ENCODE results near the gene NOL4L.

The NOL4L gene

GRCh38 chr20:32541323-32542258 lies 43.5 kb downstream of the NOL4L start:
- peak in 34 of 58 donors; percentile 20 to 71 (median 46) for DNase-seq

DNA sequence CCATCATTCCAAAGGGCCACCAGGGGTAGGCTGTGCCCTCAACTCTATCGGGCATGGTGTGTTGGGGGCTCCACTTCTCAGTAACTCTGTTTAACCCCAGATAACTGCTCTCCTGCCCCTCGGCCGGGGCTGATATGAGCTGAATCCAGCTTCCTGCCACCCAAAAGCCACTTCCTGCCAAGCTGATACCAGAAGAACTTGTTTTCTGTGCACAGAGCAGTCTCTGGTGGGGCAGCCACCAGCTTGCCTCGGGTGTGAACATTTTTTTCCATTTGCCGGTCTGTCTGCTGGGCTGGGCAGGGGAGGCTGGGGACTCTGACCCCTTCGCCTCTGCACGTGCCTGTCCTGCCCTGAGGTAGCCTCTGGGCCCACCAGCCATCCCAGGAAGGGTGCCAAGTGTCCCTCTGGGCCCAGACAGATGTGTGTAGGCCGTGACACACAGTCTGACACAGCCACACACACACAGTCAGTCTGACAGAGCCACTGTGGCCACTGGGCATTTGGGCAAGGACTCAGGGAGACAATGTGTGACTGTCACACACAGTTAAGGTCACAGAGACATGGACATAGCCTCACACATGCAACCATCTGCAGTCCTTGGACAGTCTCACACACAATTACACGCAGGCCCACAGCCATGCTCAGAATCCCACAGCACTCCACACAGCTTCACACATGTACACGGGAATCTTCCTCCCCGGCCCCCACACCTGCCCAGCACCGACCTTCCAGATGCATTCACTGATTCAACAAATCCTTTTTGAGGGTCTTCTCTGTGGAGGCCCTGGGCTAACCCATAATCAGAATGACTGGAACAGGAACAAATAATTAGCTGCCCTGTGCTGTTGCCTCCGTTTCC lies 45.1 kb downstream of the NOL4L start:
- no peak for DNase-seq

- DNase-seq: peak in 2 of 58 donors; percentile 36 to 40
Measured at GRCh38 chr20:32539026-32539816, 45.9 kb downstream of the NOL4L start.

DNA sequence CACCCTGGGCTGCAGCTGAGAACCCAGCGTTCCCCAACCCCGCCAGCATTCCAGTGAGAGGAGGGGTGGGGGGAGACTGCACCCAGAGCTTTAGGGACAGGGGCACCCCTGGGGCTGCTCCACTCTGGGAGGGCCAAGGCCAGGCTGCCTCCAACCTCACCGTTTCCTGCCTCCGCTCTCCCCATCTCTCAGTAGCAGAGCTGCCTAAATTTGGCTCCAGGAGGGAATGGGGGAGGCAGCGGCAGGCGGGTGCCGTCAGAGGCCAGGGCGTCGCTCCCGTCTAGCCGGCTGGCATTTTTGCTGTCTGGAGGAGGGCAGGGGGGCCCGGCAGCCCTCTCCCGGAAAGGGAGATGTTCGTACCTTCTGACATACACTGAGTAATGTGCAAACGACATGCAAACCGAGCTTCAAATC lies 46.6 kb downstream of the NOL4L start:
- DNase-seq: peak in 12 of 58 donors; percentile 11 to 57 (median 27)

DNA sequence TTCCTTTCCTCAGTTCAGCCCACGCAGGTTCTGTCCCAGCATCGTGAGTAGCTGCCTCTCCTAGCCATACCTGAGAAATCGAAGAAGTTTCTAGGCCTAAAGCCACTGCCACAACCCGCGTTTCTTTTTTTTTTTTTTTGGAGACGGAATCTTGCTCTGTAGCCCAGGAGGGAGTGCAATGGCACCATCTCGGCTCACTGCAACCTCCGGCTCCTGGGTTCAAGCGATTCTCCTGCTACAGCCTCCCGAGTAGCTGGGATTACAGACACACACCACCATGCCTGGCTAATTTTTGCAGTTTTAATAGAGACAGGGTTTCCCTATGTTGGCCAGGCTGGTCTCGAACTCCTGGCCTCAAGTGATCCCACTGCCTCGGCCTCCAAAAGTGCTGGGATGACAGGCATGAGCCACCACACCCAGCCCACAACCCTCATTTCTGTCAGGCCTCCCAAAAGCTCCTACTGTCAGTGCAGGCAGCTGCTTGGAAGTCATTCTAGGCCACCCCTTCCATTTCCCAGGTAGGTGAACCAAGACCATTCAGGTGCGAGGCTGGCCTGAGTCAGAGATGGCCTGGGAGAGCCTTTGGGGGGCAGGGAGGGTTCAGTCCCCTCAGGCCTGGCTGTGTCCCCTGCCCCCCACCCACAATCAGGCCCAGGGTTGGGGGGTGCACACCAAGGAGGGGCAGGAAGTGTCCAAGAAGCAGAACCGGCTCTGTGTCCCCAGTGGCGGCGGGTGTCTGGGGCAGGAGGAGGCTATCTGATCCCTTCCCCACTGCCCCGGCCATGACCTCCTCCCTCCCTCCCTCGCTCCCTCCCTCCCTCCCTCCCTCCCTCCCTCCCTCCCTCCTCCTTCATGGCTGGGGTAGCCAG lies 47.2 kb downstream of the NOL4L start:
- DNase-seq: no peak

GRCh38 chr20:32536851-32537656 lies 48.1 kb downstream of the NOL4L start:
- DNase-seq: peak in 5 of 58 donors; percentile 28 to 60 (median 41)

GRCh38 chr20:32535953-32536823 lies 48.9 kb downstream of the NOL4L start:
- peak in 48 of 58 donors; percentile 32 to 77 (median 55) for DNase-seq

DNA sequence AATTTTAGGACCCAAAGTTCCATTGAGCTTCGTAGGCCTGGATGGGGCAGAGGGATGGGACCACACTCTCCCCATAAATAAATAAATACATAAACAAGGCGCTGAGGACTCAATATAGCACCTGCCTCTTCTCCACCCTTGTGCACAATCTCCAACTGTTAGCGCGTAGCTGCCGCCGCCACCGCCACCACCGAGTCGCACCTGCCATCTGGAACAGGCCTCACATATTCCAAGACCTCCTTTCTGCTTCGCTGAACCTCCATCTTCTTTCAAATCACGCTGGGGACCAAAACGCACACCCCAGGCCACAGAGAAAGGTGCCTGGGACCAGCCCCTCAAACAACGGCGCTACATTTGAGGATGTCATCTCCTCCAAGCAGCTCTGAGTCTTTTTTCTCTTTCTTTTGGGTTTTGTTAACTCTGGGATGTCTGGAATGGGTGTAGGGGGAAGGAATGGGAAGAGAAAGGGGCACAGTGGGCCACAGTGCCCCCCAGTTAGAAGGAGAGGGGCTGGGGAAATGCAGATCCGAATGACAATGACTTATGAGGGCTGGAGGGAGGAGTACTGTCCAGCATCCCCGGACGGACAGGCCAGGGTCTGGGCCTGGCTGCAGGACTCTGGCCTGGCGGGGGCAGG lies 49.7 kb downstream of the NOL4L start:
- DNase-seq: peak in 3 of 58 donors; percentile 17 to 31 (median 20)

- DNase-seq: no peak
Measured at GRCh38 chr20:32534661-32535240, 50.4 kb downstream of the NOL4L start.

DNA sequence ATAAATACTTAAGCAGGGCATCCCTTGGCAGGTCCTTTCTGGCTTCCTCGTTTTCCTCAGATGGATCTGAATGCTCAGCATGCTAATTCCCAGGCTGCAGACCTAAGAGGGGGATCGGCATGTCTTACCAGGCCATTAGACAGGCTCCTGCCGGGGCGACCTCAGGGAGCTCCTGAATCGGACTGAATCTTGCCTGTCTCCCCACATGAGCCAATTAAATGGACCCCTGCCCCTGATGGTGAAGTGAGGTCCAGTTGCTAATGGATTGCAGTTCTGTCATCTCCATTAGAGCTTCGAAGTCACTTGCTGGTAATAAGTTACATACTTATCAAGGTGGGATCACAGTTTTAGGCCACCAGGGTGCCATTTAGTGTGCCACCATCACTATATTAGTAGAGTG lies 51.4 kb downstream of the NOL4L start:
- no peak for DNase-seq

DNA sequence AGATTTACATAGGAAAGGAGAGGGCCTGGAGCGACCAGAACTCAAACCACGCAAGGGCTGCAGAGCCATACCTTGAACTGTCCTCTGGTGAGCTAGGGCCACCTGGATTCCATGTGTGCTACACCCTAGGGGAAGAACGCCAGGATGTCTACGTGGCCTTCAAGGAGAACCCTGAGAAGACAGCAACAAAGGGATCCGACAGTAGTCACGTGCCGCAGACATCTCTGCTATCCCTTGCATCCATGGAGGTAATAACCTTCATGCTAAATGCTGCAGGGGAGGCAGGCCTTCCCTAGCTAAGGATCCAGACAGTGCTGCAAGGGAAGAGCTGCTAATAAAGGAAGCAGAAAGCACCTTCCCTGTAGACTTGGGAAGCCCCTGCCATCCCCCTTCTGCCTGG lies 52.9 kb downstream of the NOL4L start:
- no peak for DNase-seq

DNA sequence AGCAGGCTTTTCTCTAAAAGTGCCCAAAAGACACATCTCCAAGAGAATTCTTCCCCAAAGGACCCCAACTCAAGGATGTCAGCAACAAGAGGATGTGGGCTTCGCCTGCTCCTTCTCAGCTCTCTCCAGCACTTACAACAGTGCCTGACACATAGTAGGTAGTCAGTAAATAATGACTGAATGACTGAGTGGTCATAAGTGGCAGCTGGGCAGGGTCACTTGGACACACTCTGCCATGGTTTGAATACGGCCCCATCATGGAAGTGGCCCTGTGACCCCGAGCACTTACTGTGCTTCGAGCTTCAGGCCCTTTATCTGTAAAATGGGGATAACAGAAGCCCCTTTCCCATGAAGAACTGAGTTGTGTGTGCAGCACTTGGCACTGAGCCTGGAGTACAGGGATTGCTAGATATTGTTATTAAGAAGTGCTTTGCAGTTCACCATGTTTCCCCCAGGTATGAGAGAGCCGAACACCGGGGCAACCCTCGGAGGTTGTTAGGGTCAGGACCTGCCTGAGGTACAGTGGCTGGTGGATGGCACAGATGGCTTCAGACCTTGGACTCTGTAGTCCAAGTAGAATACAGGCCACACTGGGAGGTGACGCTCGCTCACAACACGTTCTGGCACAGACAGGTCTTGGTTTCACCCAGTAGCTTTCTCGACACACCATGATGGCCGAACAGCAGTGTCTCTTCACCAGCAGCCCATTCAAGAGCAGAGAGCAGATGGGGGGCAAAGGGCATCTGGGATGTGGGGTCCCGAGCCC lies 56.0 kb downstream of the NOL4L start:
- DNase-seq: no peak

DNA sequence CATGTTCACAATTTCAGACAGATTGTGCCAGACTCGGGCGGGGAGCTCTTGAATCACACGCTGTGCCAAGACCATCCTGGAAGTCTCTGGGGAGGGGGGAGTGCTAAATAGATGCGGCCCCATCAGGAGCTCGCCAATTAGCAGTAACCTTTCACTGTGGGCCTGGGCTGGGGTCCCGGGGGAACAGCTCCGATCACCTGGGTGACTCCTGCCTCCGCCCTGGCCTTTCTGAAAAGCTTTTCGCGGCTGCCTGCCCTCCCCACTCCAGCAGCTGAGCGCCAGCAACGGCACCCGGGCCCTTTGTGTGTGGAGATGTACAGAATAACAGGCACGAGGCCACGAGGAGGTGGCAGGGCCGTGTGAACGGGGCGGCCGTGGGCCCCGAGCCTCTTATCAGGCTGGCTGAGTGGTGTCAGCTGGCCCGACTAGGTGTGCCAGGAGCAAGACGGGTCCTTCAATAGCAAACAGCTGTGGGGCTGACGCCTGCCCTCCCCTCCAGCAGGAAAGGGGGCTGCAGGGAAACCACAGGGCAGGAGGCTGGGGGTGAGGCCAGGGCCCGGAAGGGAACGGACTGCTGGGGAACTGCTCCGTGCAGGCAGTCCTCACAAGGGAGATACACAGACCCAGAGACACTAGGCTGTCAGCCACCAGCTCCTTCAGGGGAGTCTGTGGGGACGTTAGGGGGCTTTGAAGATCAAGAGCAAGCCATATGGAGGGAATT lies 56.8 kb downstream of the NOL4L start:
- DNase-seq: peak in 11 of 58 donors; percentile 20 to 73 (median 25)

DNA sequence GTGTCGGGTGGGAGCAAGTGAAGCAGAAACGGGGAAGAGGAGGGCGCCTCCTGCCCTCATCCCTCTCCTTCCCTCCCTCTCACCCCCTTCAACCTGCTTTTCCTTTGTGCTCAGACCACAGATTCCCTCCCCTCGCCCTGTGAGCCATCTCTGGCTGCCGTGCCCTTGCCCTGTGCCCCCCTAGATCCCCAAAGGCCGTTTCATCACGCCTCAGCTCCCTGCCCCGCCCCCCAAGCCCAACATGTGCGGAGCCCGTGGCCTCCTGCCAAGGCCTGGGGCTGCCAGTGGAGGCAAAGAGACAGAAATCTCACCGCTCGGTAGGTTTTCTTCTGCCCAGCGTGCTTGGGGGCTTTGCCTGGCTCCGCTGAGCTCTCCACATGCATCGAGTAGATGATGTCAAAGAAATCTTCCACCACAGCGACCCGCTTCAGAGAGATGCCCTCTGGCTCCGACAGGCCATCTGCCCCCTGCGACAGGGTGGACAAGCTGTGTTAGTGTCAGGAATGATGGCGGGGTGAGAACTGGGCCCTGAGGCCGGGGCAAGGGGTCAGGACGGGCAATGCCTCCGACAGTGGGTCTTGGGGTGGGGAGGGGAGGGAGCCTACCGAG lies 57.6 kb downstream of the NOL4L start:
- DNase-seq: peak in 8 of 58 donors; percentile 11 to 44 (median 24)

GRCh38 chr20:32527052-32527446 lies 58.1 kb downstream of the NOL4L start:
- DNase-seq: no peak

Data from anterior cingulate cortex (tissue), 58 donors.